HepG2 (cell line): ENCODE measurements around the gene FLOT2.

ENCODE experiments used
- ATF7 ChIP-seq, 2 experiments: fragments of 450-650 bp in 1 of 2; sonication (generic) in 1 of 2; formaldehyde crosslinking in 1 of 2; IDR thresholded peaks; 2 replicates each; pipeline versions ENCODE4 v1.4.0 to v1.6.1; 2016 to 2020; ENCODE audit warnings: antibody characterized with exemption in 1 of 2, mild to moderate bottlenecking in 1 of 2, missing genetic modification reagents in 1 of 2
- CTCF ChIP-seq: sonication (generic); formaldehyde crosslinking; IDR thresholded peaks from 2 replicates; pipeline ENCODE4 v1.5.0; 2020; ENCODE audit warnings: mild to moderate bottlenecking, missing genetic modification reagents, moderate library complexity
- DNMT3B ChIP-seq: conservative IDR thresholded peaks from 2 replicates; pipeline ENCODE4 v1.6.1; 2016; ENCODE audit warnings: missing biosample characterization, control low read depth
- EZH2 ChIP-seq: conservative IDR thresholded peaks from 2 replicates; pipeline ENCODE4 v1.6.1; 2012; ENCODE audit warnings: mild to moderate bottlenecking, low read depth, low read length, moderate library complexity
- HMG20B ChIP-seq: conservative IDR thresholded peaks from 2 replicates; pipeline ENCODE4 v1.6.1; 2016; ENCODE audit warnings: missing genetic modification reagents, missing compliant biosample characterization
- IRF9 ChIP-seq: sonication (generic); formaldehyde crosslinking; IDR thresholded peaks from 2 replicates; pipeline ENCODE4 v1.8.0; 2022; ENCODE audit warnings: missing genetic modification reagents, mild to moderate bottlenecking, borderline replicate concordance
- KLF6 ChIP-seq: IDR thresholded peaks from 2 replicates; pipeline ENCODE4 v1.8.0; 2016; ENCODE audit warnings: missing biosample characterization, missing genetic modification reagents
- NPAS2 ChIP-seq: sonication (generic); formaldehyde crosslinking; IDR thresholded peaks from 2 replicates; pipeline ENCODE4 v1.8.0; 2022; ENCODE audit warnings: mild to moderate bottlenecking, missing genetic modification reagents, borderline replicate concordance
- RELA ChIP-seq: sonication (generic); formaldehyde crosslinking; IDR thresholded peaks from 2 replicates; pipeline ENCODE4 v1.4.0; 2020; ENCODE audit warnings: missing genetic modification reagents
- SKIL ChIP-seq: sonication (generic); formaldehyde crosslinking; IDR thresholded peaks from 2 replicates; pipeline ENCODE4 v1.8.0; 2022; ENCODE audit warnings: missing genetic modification reagents, mild to moderate bottlenecking, moderate library complexity, borderline replicate concordance
- SMAD1 ChIP-seq: sonication (generic); formaldehyde crosslinking; IDR thresholded peaks from 2 replicates; pipeline ENCODE4 v1.4.0; 2020; ENCODE audit warnings: missing genetic modification reagents, low read depth, mild to moderate bottlenecking, borderline replicate concordance
- ZBTB21 ChIP-seq: sonication (generic); formaldehyde crosslinking; IDR thresholded peaks from 2 replicates; pipeline ENCODE4 v1.4.0; 2020; ENCODE audit warnings: missing genetic modification reagents
- ZSCAN20 ChIP-seq: sonication (generic); formaldehyde crosslinking; IDR thresholded peaks from 2 replicates; pipeline ENCODE4 v1.4.0; 2020; ENCODE audit warnings: missing genetic modification reagents, mild to moderate bottlenecking, borderline replicate concordance

- TF ChIP-seq KLF6 (CRISPR knock-in tag), result no peak
- TF ChIP-seq CTCF (CRISPR knock-in tag), result no peak
- TF ChIP-seq ZBTB21, result no peak
- TF ChIP-seq SKIL, result no peak
- TF ChIP-seq DNMT3B (CRISPR knock-in tag), result no peak
- TF ChIP-seq HMG20B (CRISPR knock-in tag), result no peak
- no peak for TF ChIP-seq SMAD1 (CRISPR knock-in tag)
- no peak for TF ChIP-seq IRF9 (CRISPR knock-in tag)
- no peak for TF ChIP-seq EZH2
- no peak for TF ChIP-seq ZSCAN20 (CRISPR knock-in tag)
- TF ChIP-seq ATF7 (IDR thresholded peaks at IDR 0.05), result no peak
- TF ChIP-seq ATF7 (CRISPR knock-in tag; IDR thresholded peaks at IDR 0.05), result no peak
- no peak for TF ChIP-seq NPAS2 (CRISPR knock-in tag)
- no peak for TF ChIP-seq RELA (CRISPR knock-in tag)
These were observed 38.4 kb upstream of the FLOT2 start for GRCh38 chr17:28935744-28936460.
